Heart right ventricle (tissue), 16 donors: ENCODE data around the gene RASAL2. TPM values are rescaled to one million over a fixed set of nuclear protein-coding genes. Genes with fewer than 3 reads are reported as not detected.

ENCODE experiments used
- ATAC-seq, 8 donors: fragments of 200-7000 bp; cut with Tn5 transposase; one replicate each; pipeline ENCODE4 v1.9.1; 2020; ENCODE audit warnings: mild to moderate bottlenecking in 8 of 8, moderate library complexity in 8 of 8, moderate number of reproducible peaks in 1 of 8
- DNase-seq, 2 donors: peaks; one replicate each; pipeline ENCODE4 v3.0.0-alpha.2; 2020
- H3K27ac ChIP-seq, 10 donors: fragments of 200-600 bp; sonication (generic) in 2 of 10; one replicate each; pipeline versions ENCODE4 v1.5.0 to v1.8.0; 2020 to 2022; ENCODE audit warnings: mild to moderate bottlenecking in 3 of 10
- H3K27me3 ChIP-seq, 7 donors: fragments of 200-600 bp; one replicate each; pipeline ENCODE4 v1.8.0; 2021 to 2022; ENCODE audit warnings: mild to moderate bottlenecking in 2 of 7
- H3K36me3 ChIP-seq, 9 donors: fragments of 200-600 bp; sonication (generic) in 1 of 9; one replicate each; pipeline versions ENCODE4 v1.5.0 to v1.8.0; 2020 to 2022; ENCODE audit warnings: mild to moderate bottlenecking in 2 of 9
- H3K4me1 ChIP-seq, 9 donors: fragments of 200-600 bp; sonication (generic) in 1 of 9; one replicate each; pipeline versions ENCODE4 v1.5.0 to v1.8.0; 2020 to 2022; ENCODE audit warnings: mild to moderate bottlenecking in 4 of 9
- H3K4me3 ChIP-seq, 10 donors: fragments of 200-600 bp; sonication (generic) in 2 of 10; one replicate each; pipeline versions ENCODE4 v1.5.0 to v1.8.0; 2020 to 2022; ENCODE audit warnings: mild to moderate bottlenecking in 7 of 10, moderate library complexity in 2 of 10
- H3K9me3 ChIP-seq, 11 donors: fragments of 200-600 bp in 10 of 11; sonication (generic) in 2 of 11; one replicate each; pipeline versions ENCODE4 v1.5.0 to v1.8.0; 2013 to 2022; ENCODE audit warnings: mild to moderate bottlenecking in 2 of 11, control low read depth in 1 of 11, moderate library complexity in 1 of 11
- WGBS, 2 donors: extraction: QIAGEN DNeasy Blood & Tissue Kit; methylation state at CpG; one replicate each; pipeline ENCODE4 v1.1.7; 2013; ENCODE audit warnings: inconsistent platforms in 1 of 2; 5-methylcytosine and 5-hydroxymethylcytosine counted together
- intact Hi-C, 10 donors: fragments of 100-400 bp; cut with DNase I; formaldehyde crosslinking; loops; one replicate each; pipeline versions ENCODE4 v1.11.1 to v1.14.2; 2022
- polyA plus RNA-seq, 2 donors: library from polyadenylated mRNA; stranded (reverse); fragments of 200-250 nt; gene quantifications; one replicate each; pipeline ENCODE4 v1.2.3, GENCODE V29; 2013
- total RNA-seq, 10 donors: library from RNA; stranded (reverse); fragmentation: NEBNext Ultra II Directional in 3 of 10; extraction: Animal tissue kit (Norgen Biotek cat#: 25700) in 3 of 10; gene quantifications; one replicate each; pipeline versions ENCODE4 v1.2.1 to v1.2.4, GENCODE V29; 2021 to 2023
- TF ChIP-seq, protein P1 (sequence below), 9 donors: fragments of 200-600 bp; sonication (generic) in 2 of 9; IDR thresholded peaks; one replicate each; pipeline versions ENCODE4 v1.5.0 to v1.8.0; 2021 to 2022; ENCODE audit warnings: antibody characterized with exemption in 9 of 9, mild to moderate bottlenecking in 5 of 9, moderate library complexity in 1 of 9
- donor health status: Arrhythmogenic right ventricular cardiomyopathy.
- donor health status: ischemic (EF 13 %, LVEDD 7.1; RV severe dilation, severe dysfunction).
- donor health status: healthy with polysubstance abuse.
- donor health status: DM: no; HTN: yes; CAD: no.
- donor health status: DM: no; HTN: no; CAD: no.
- donor health status: ischemic (EF 25% LVEDD 6.9; RV normal size, moderate dysfunction).
- donor health status: ischemic (EF 25% LVEDD 5.7; RV mildly dilated, moderate dysfunction).
- donor health status: healthy.
- donor health status: DM: yes; HTN: yes; CAD: no.
- donor health status: Ischemic cardiomyopathy.
- donor health status: ischemic (EF 35%, LVEDD 5.7; RV mildly dilated, moderate dysfunction).
- donor health status: nonischemic (EF 11% LVEDD 7.7; RV severe dilation, severe dysfunction).
- donor health status: DM: yes; HTN: yes; CAD: no.
- donor health status: PGD.
- donor health status: ischemic (EF 29% LVEDD 5.4; RV normal size, mild dysfunction).
- donor health status: nonischemic (EF 23%, LVEDD 6.1; RV moderate dilation, normal function).

Gene RASAL2
- total and polyA plus RNA-seq, 12 donors: 3.5 to 59.8 (median 36.2) TPM

DNA sequence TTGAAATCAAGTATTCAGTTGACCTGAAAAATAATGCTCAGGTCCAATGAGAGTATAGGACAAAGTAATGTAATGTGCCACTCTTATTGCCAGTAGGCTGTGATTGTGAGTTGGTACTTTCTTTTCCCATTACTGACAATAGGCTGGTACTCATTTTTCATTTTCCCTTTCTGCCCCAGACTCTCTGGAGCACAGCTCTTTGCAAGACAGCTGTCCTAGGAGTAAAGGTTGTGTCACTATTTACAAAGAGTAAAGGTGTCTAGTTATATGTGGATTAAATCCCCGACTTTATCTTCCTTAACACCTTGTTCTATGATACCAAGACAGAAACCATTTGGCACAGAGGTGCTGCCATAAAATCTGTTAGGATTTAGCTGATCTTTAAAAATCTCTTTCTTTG lies 32.3 kb upstream of the RASAL2 start:
- Histone ChIP-seq H3K36me3 (no peaks in the 10 kb centered on the region), H3K4me1 (peaks cover 18 to 58% (median 52%) of the 10 kb centered on the region in 9 donors), H3K4me3 (no peak overlapping the region), H3K27me3 (no peaks in the 10 kb centered on the region), H3K9me3 (no peaks in the 10 kb centered on the region), H3K27ac (peak overlapping the region in 7 of 10 donors; percentile 32 to 94 (median 76))
- TF ChIP-seq, protein P1, sequence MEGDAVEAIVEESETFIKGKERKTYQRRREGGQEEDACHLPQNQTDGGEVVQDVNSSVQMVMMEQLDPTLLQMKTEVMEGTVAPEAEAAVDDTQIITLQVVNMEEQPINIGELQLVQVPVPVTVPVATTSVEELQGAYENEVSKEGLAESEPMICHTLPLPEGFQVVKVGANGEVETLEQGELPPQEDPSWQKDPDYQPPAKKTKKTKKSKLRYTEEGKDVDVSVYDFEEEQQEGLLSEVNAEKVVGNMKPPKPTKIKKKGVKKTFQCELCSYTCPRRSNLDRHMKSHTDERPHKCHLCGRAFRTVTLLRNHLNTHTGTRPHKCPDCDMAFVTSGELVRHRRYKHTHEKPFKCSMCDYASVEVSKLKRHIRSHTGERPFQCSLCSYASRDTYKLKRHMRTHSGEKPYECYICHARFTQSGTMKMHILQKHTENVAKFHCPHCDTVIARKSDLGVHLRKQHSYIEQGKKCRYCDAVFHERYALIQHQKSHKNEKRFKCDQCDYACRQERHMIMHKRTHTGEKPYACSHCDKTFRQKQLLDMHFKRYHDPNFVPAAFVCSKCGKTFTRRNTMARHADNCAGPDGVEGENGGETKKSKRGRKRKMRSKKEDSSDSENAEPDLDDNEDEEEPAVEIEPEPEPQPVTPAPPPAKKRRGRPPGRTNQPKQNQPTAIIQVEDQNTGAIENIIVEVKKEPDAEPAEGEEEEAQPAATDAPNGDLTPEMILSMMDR (IDR thresholded peaks at IDR 0.05): no peak
- no peak for ATAC-seq
- WGBS, 2 donors: 54 to 59% methylated on average over 1 of the region's 1 CpG
- intact Hi-C loops: no loop called here
- no peak for DNase-seq

DNA sequence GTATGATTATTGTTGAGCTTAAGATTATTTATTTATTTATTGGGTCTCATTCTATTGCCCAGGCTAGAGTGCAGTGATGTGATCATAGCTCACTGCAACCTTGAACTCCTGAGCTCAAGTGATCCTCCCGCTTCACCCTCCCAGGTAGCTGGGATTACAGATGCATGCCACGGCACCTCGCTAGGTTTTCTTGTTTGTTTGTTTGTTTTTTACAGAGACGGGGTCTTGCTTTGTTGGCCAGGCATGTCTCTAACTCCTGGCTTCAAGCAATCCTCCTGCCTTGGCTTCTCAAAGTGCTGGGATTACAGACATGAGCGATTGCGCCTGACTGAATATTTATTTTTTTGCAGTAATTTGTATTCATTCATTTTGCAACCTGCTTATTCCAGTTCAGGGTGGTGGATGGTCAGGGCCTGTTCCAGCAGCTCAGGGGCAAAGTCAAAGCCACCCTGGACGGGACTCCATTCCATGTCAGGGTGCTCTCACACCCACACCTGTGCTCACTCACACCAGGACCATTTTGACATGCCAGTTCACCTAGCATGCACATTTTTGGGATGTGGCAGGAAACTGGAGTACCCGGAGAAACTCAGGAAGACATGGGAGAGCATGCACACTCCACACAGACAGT lies 29.6 kb upstream of the RASAL2 start:
- Histone ChIP-seq H3K27ac (no peak overlapping the region), H3K36me3 (no peaks in the 10 kb centered on the region), H3K4me3 (no peak overlapping the region), H3K9me3 (no peaks in the 10 kb centered on the region), H3K27me3 (no peaks in the 10 kb centered on the region), H3K4me1 (peaks cover 4 to 41% (median 26%) of the 10 kb centered on the region in 9 donors)
- DNase-seq: no peak
- ATAC-seq: no peak
- WGBS, 2 donors: 95% methylated on average over 8 of the region's 8 CpGs
- intact Hi-C loops: no loop called here
- TF ChIP-seq, protein P1 (IDR thresholded peaks at IDR 0.05): no peak

DNA sequence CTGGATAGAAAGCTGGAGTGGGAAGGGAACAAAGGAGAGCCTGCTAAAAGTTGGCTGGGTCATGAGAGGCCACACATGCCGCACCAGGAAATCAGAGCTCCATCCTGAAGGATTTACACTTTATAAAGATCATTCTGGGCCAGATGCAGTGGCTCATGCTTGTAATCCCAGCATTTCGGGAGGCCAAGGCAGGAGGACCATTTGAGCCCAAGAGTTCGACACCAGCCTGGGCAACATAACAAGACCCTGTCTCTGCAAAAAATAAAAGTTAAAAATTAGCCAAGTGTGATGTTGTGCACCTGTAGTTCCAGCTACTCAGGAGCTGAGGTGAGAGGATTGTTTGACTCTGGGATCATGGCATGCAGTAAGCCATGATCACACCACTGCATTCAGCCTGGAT lies 28.7 kb upstream of the RASAL2 start:
- Histone ChIP-seq H3K4me1 (peaks cover 0 to 31% (median 16%) of the 10 kb centered on the region in 9 donors), H3K27me3 (no peaks in the 10 kb centered on the region), H3K36me3 (no peaks in the 10 kb centered on the region), H3K4me3 (no peak overlapping the region), H3K9me3 (no peaks in the 10 kb centered on the region), H3K27ac (no peak overlapping the region)
- intact Hi-C loops: no loop called here
- TF ChIP-seq, protein P1 (IDR thresholded peaks at IDR 0.05): no peak
- 92% methylated on average over 3 of the region's 3 CpGs for WGBS, 2 donors
- DNase-seq: no peak
- ATAC-seq: no peak

DNA sequence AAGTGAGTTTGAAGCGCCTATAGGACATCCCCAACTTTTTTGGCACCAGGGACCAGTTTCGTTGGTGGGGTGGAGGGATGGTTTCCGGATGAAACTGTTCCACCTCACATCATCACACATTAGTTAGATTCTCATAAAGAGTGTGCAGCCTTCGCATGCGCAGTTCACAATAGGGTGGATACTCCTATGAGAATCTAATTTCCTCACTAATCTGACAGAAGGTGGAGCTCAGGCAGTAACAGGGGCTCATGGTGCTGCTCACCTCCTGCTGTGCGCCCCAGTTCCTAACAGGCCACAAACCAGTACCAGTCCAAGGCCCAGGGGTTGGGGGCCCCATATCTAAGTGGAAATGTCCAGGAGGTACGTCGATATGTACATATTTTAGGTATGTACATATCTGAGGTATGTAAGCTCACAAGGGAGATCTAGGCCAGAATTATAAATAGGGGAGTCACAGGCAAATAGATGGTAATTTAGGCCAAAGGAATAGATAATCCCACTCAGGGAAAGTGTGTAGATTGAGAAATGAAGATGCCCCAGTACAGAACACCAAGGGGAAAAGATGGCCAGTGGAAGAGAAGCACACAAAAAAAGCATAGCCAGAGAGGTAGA lies 27.5 kb upstream of the RASAL2 start:
- Histone ChIP-seq H3K36me3 (no peaks in the 10 kb centered on the region), H3K27me3 (no peaks in the 10 kb centered on the region), H3K4me1 (peaks cover 0 to 20% (median 5%) of the 10 kb centered on the region in 9 donors), H3K9me3 (no peaks in the 10 kb centered on the region), H3K27ac (peak overlapping the region in 1 of 10 donors; percentile 55), H3K4me3 (no peak overlapping the region)
- intact Hi-C loops: no loop called here
- no peak for ATAC-seq
- 94% methylated on average over 8 of the region's 8 CpGs for WGBS, 2 donors
- TF ChIP-seq, protein P1 (IDR thresholded peaks at IDR 0.05): no peak
- no peak for DNase-seq
